GM23338 (cell line): Measurements from ENCODE around the gene NFKB1. TPM values are rescaled to one million over a fixed set of nuclear protein-coding genes. Genes with fewer than 3 reads are reported as not detected.

Experiments
- ATAC-seq: fragments of 200-7000 bp; cut with Tn5 transposase; 3 replicates; pipeline ENCODE4 v1.9.1; 2020
- DNase-seq: peaks from one replicate; pipeline ENCODE4 v3.0.0-alpha.2; 2015; ENCODE audit warnings: low spot score
- H2AFZ ChIP-seq: fragments of 200-600 bp; sonication (generic); 2 replicates; pipeline ENCODE4 v1.8.0; 2016; ENCODE audit warnings: antibody characterized with exemption, mild to moderate bottlenecking, moderate library complexity
- H3F3A ChIP-seq: fragments of 200-600 bp; sonication (generic); replicated peaks from 2 replicates; pipeline ENCODE4 v1.8.0; 2017; ENCODE audit warnings: antibody characterized with exemption, mixed run types, low read depth
- H3K27ac ChIP-seq: fragments of 200-600 bp; sonication (generic); 2 replicates; pipeline ENCODE4 v1.6.1; 2016; ENCODE audit warnings: low read depth
- H3K27me3 ChIP-seq: fragments of 200-600 bp; sonication (generic); 2 replicates; pipeline ENCODE4 v1.8.0; 2016; ENCODE audit warnings: mild to moderate bottlenecking, mixed run types, moderate library complexity; ENCODE audit not compliant: insufficient read depth
- H3K36me3 ChIP-seq: fragments of 200-600 bp; sonication (generic); 2 replicates; pipeline ENCODE4 v1.8.0; 2016; ENCODE audit warnings: mild to moderate bottlenecking; ENCODE audit not compliant: insufficient read depth
- H3K4me1 ChIP-seq: fragments of 200-600 bp; sonication (generic); 2 replicates; pipeline ENCODE4 v1.8.0; 2016; ENCODE audit warnings: mild to moderate bottlenecking, moderate library complexity; ENCODE audit not compliant: insufficient read depth
- H3K4me2 ChIP-seq: fragments of 200-600 bp; sonication (generic); 2 replicates; pipeline ENCODE4 v1.7.1; 2017; ENCODE audit warnings: mixed run types
- H3K4me3 ChIP-seq: fragments of 200-600 bp; sonication (generic); 2 replicates; pipeline ENCODE4 v1.6.1; 2016; ENCODE audit warnings: mixed run types
- H3K79me2 ChIP-seq: fragments of 200-600 bp; sonication (generic); replicated peaks from 2 replicates; pipeline ENCODE4 v1.8.0; 2017; ENCODE audit warnings: mild to moderate bottlenecking; ENCODE audit not compliant: insufficient read depth
- H3K9me2 ChIP-seq: fragments of 200-600 bp; sonication (generic); 2 replicates; pipeline ENCODE4 v1.8.0; 2017; ENCODE audit not compliant: insufficient read depth
- H4K20me1 ChIP-seq: fragments of 200-600 bp; sonication (generic); replicated peaks from 2 replicates; pipeline ENCODE4 v1.8.0; 2017; ENCODE audit warnings: mild to moderate bottlenecking; ENCODE audit not compliant: insufficient read depth
- H3K27ac Mint-ChIP-seq: 2 replicates; pipeline ENCODE4 v1.8.0; 2020; ENCODE audit warnings: inconsistent platforms, mild to moderate bottlenecking, moderate library complexity, mixed read lengths
- H3K27me3 Mint-ChIP-seq: 3 replicates; pipeline ENCODE4 v1.8.0; 2022; ENCODE audit warnings: low read depth, mild to moderate bottlenecking, moderate library complexity, mixed read lengths, inconsistent platforms; ENCODE audit not compliant: insufficient read depth, poor library complexity
- H3K36me3 Mint-ChIP-seq: 3 replicates; pipeline ENCODE4 v1.8.0; 2021; ENCODE audit warnings: low read depth, mild to moderate bottlenecking, inconsistent platforms, moderate library complexity, mixed read lengths
- H3K4me1 Mint-ChIP-seq: 3 replicates; pipeline ENCODE4 v1.8.0; 2020; ENCODE audit warnings: mild to moderate bottlenecking, inconsistent platforms, mixed read lengths
- H3K4me3 Mint-ChIP-seq: 3 replicates; pipeline ENCODE4 v1.8.0; 2021; ENCODE audit warnings: moderate library complexity, mild to moderate bottlenecking, inconsistent platforms, mixed read lengths
- H3K9me3 Mint-ChIP-seq: 3 replicates; pipeline ENCODE4 v1.8.0; 2020; ENCODE audit warnings: moderate library complexity, mild to moderate bottlenecking, inconsistent platforms, mixed read lengths
- CTCF ChIP-seq, 2 experiments: fragments of 200-600 bp in 1 of 2; sonication (generic) in 1 of 2; conservative IDR thresholded peaks; 2 replicates each; pipeline versions ENCODE4 v1.5.1 to v1.6.1; 2016 to 2017; ENCODE audit warnings: antibody characterized with exemption in 2 of 2, low read depth in 2 of 2, mild to moderate bottlenecking in 2 of 2, moderate library complexity in 1 of 2
- EZH2 ChIP-seq: fragments of 200-600 bp; sonication (generic); IDR thresholded peaks from one replicate; pipeline ENCODE4 v1.8.0; 2017; ENCODE audit warnings: antibody characterized with exemption, mild to moderate bottlenecking, low read depth; ENCODE audit not compliant: unreplicated experiment
- NANOG ChIP-seq: IDR thresholded peaks from 2 replicates; pipeline ENCODE4 v1.6.1; 2016; ENCODE audit warnings: antibody characterized with exemption, borderline replicate concordance
- ZNF462 ChIP-seq: fragments of 250-450 bp; sonication (Bioruptor Pico); IDR thresholded peaks from 2 replicates; pipeline ENCODE4 v1.5.0; 2020; ENCODE audit warnings: mild to moderate bottlenecking, moderate library complexity
- polyA plus RNA-seq: library from polyadenylated mRNA; unstranded; fragments of >200 nt; fragmentation: Nextera tagmentation; extraction: Ambion mirVana; gene quantifications from 2 replicates; pipeline ENCODE4 v1.2.1, GENCODE V29; 2016
- total RNA-seq: library from RNA; depleted of rRNA; stranded (reverse); fragments of >200 nt; shearing (Covaris generic); gene quantifications from 2 replicates; pipeline ENCODE4 v1.2.3, GENCODE V29; 2014

NFKB1 gene
- total and polyA plus RNA-seq, 2 experiments from 2014 or later: 0.82 to 4.6 TPM

- TF ChIP-seq CTCF (conservative IDR thresholded peaks at IDR 0.05; ENCODE audit: low read depth in 2 of 2) (no peak), EZH2 (no peak), ZNF462 (CRISPR knock-in tag) (no peak), NANOG (no peak)
- peaks cover 6% of the 10 kb centered on the region; the same call in 1 of the 3 replicates for H3K4me1 Mint-ChIP-seq
- peaks cover 9% of the 10 kb centered on the region; the same call in 1 of the 3 replicates for H3K36me3 Mint-ChIP-seq
- Histone ChIP-seq H2AFZ (no peak overlapping the region), H3K27ac (no peak overlapping the region), H3F3A (no peaks in the 10 kb centered on the region), H3K4me2 (no peak overlapping the region), H3K4me1 (no peaks in the 10 kb centered on the region), H4K20me1 (no peaks in the 10 kb centered on the region), H3K79me2 (no peaks in the 10 kb centered on the region), H3K9me2 (no peaks in the 10 kb centered on the region), H3K27me3 (no peaks in the 10 kb centered on the region), H3K4me3 (no peak overlapping the region), H3K36me3 (no peaks in the 10 kb centered on the region)
- no peaks in the 10 kb centered on the region for H3K27me3 Mint-ChIP-seq
- no peak overlapping the region for H3K27ac Mint-ChIP-seq
- ATAC-seq (no peak), DNase-seq (no peak)
- no peak overlapping the region for H3K4me3 Mint-ChIP-seq
- H3K9me3 Mint-ChIP-seq: peaks cover 8% of the 10 kb centered on the region; the same call in 2 of the 3 replicates
These were observed 16.6 kb downstream of the NFKB1 start for GRCh38 chr4:102517753-102518152.
